Endothelial cell of umbilical vein (primary cell): ENCODE results near the gene FRY.

Experiments
- EZH2 ChIP-seq: IDR thresholded peaks from 2 replicates; pipeline ENCODE4 v1.6.1; 2012; ENCODE audit warnings: borderline replicate concordance, low read depth, mild to moderate bottlenecking, moderate library complexity, low read length, inconsistent platforms; ENCODE audit not compliant: severe bottlenecking
- JUN ChIP-seq: IDR thresholded peaks from 2 replicates; pipeline ENCODE4 v1.6.1; 2011; ENCODE audit warnings: borderline replicate concordance, low read depth; ENCODE audit not compliant: insufficient read length, insufficient read depth
- MYC ChIP-seq: IDR thresholded peaks from one replicate; pipeline ENCODE4 v1.6.1; 2011; ENCODE audit warnings: mild to moderate bottlenecking, low read depth, low read length
- POLR2A ChIP-seq: IDR thresholded peaks from 2 replicates; pipeline ENCODE4 v1.6.1; 2012; ENCODE audit warnings: low read depth, mild to moderate bottlenecking, control low read depth, low read length
- POLR2AphosphoS5 ChIP-seq: IDR thresholded peaks from 2 replicates; pipeline ENCODE4 v1.6.1; 2012; ENCODE audit warnings: low read depth, mild to moderate bottlenecking, control low read depth, low read length, moderate library complexity; ENCODE audit not compliant: insufficient read depth
- TF ChIP-seq, protein P1 (sequence below), 2 donors: IDR thresholded peaks; 1 replicate in 1 of 2; 2 replicates in 1 of 2; pipeline ENCODE4 v1.5.1; 2011; ENCODE audit warnings: low read length in 2 of 2, mild to moderate bottlenecking in 2 of 2, moderate library complexity in 2 of 2, control low read depth in 1 of 2, inconsistent platforms in 1 of 2, low read depth in 1 of 2; ENCODE audit not compliant: insufficient read depth in 1 of 2; ENCODE audit errors: extremely low read depth in 1 of 2
- TF ChIP-seq, protein P2 (sequence below): IDR thresholded peaks from 2 replicates; pipeline ENCODE4 v1.6.1; 2011; ENCODE audit not compliant: insufficient read depth, insufficient read length

DNA sequence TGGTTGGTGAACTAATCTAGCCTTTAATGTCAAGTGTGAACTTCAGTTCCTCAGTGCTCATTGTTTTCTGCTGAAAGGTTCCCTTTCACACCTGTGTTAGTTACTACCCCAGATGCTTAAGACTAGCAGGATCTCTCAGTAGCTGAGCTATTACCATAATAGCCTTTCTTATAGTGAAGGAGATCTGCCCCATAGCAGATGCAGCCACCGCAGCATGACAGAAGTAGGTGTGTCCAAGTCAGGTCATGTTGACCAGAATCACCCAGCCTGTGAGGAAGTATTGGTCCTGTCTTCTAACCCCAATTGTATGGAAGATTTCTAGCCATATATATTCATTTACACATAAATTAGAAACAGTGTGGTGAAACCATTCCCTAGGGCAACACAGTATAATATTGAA, 246.3 kb downstream of the FRY start:
- TF ChIP-seq, protein P1, sequence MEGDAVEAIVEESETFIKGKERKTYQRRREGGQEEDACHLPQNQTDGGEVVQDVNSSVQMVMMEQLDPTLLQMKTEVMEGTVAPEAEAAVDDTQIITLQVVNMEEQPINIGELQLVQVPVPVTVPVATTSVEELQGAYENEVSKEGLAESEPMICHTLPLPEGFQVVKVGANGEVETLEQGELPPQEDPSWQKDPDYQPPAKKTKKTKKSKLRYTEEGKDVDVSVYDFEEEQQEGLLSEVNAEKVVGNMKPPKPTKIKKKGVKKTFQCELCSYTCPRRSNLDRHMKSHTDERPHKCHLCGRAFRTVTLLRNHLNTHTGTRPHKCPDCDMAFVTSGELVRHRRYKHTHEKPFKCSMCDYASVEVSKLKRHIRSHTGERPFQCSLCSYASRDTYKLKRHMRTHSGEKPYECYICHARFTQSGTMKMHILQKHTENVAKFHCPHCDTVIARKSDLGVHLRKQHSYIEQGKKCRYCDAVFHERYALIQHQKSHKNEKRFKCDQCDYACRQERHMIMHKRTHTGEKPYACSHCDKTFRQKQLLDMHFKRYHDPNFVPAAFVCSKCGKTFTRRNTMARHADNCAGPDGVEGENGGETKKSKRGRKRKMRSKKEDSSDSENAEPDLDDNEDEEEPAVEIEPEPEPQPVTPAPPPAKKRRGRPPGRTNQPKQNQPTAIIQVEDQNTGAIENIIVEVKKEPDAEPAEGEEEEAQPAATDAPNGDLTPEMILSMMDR (IDR thresholded peaks at IDR 0.05; ENCODE audit: extremely low read depth in 1 of 2, insufficient read depth in 1 of 2, low read depth in 1 of 2, low read length in 2 of 2): no peak
- TF ChIP-seq, protein P2, sequence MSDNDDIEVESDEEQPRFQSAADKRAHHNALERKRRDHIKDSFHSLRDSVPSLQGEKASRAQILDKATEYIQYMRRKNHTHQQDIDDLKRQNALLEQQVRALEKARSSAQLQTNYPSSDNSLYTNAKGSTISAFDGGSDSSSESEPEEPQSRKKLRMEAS: no peak
- TF ChIP-seq EZH2: no peak
- no peak for TF ChIP-seq POLR2A
- no peak for TF ChIP-seq JUN
- TF ChIP-seq POLR2AphosphoS5: no peak
- TF ChIP-seq MYC: no peak
